A549 (cell line): ENCODE measurements around the gene TNIK.

Experiments
- BHLHE40 ChIP-seq: IDR thresholded peaks from 2 replicates; pipeline ENCODE4 v1.6.1; 2012; ENCODE audit warnings: low read depth, low read length, inconsistent platforms
- CEBPB ChIP-seq, 2 experiments: fragments of >200 bp in 1 of 2; sonication (Bioruptor Twin) in 1 of 2; formaldehyde crosslinking in 1 of 2; IDR thresholded peaks; 2 replicates each; pipeline ENCODE4 v1.6.1; 2012 to 2016
- CHD4 ChIP-seq: fragments of 200-600 bp; sonication (generic); IDR thresholded peaks from 2 replicates; pipeline ENCODE4 v1.6.1; 2016; ENCODE audit warnings: antibody characterized with exemption, mild to moderate bottlenecking, borderline replicate concordance
- CTCF ChIP-seq: fragments of >200 bp; sonication (Bioruptor Twin); formaldehyde crosslinking; IDR thresholded peaks from 3 replicates; pipeline ENCODE4 v1.5.1; 2016
- HOXB5 ChIP-seq: fragments of 250-450 bp; sonication (Bioruptor Pico); IDR thresholded peaks from 2 replicates; pipeline ENCODE4 v1.5.0; 2020; ENCODE audit warnings: mild to moderate bottlenecking, moderate library complexity
- JUN ChIP-seq, 2 experiments: fragments of >200 bp; sonication (Bioruptor Twin); formaldehyde crosslinking; IDR thresholded peaks; 2 replicates in 1 of 2; 3 replicates in 1 of 2; pipeline ENCODE4 v1.6.1; 2016 to 2017
- KDM5A ChIP-seq: fragments of 200-600 bp; sonication (generic); IDR thresholded peaks from 2 replicates; pipeline ENCODE4 v1.6.1; 2016; ENCODE audit warnings: antibody characterized with exemption, mild to moderate bottlenecking
- MYC ChIP-seq: IDR thresholded peaks from 2 replicates; pipeline ENCODE4 v1.6.1; 2012; ENCODE audit warnings: mild to moderate bottlenecking, inconsistent platforms, low read length, improper control_type of control experiment, borderline replicate concordance
- NFE2L2 ChIP-seq: fragments of 150-350 bp; conservative IDR thresholded peaks from 2 replicates; pipeline ENCODE4 v1.6.1; 2014; ENCODE audit warnings: low read length
- NR3C1 ChIP-seq: fragments of >200 bp; sonication (Bioruptor Twin); formaldehyde crosslinking; IDR thresholded peaks from 3 replicates; pipeline ENCODE4 v1.6.1; 2017
- POLR2A ChIP-seq: IDR thresholded peaks from 2 replicates; pipeline ENCODE4 v1.6.1; 2012; ENCODE audit warnings: mild to moderate bottlenecking, low read length
- RCOR1 ChIP-seq: fragments of 150-350 bp; IDR thresholded peaks from 2 replicates; pipeline ENCODE4 v1.6.1; 2014; ENCODE audit warnings: antibody characterized with exemption, low read length, low read depth
- RFX5 ChIP-seq: fragments of 450-650 bp; IDR thresholded peaks from 2 replicates; pipeline ENCODE4 v1.7.1; 2014; ENCODE audit warnings: antibody characterized with exemption, mild to moderate bottlenecking, moderate library complexity
- TF ChIP-seq, protein P1 (sequence below): IDR thresholded peaks from 2 replicates; pipeline ENCODE4 v1.6.1; 2012

DNA sequence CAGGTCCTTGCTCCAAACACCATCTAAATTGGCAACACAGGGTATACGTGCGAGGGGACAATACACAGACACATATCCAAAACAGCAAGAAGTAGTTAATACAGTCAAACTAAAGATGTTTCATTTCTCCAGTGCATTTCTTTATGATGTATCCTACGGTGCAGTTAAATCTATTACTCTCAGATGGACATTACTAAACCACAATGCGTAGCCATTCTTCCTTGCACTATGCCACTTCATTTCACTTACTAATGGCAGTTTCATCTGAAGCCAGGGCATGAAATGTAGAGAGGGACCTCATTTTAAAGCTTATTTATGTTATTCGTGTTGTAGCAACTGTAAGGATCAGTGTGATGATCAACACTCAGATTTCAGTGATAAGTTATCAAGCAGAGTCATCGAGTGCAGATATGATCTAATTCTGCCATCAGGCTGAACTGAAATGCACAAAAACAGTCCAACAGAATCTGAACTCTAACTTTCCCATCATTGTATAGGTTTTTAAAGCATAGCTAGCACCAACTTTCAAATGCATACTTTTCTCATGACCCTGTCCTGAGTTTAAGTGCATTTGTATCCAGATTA lies 14.5 kb downstream of the TNIK start:
- TF ChIP-seq CTCF (no peak), KDM5A (no peak), NR3C1 (no peak), BHLHE40 (no peak), JUN (IDR thresholded peaks at IDR 0.05) (no peak), POLR2A (no peak), MYC (no peak), NFE2L2 (no peak), HOXB5 (CRISPR knock-in tag) (no peak), RCOR1 (no peak), CHD4 (no peak), RFX5 (no peak), CEBPB (IDR thresholded peaks at IDR 0.05) (no peak)
- TF ChIP-seq, protein P1, sequence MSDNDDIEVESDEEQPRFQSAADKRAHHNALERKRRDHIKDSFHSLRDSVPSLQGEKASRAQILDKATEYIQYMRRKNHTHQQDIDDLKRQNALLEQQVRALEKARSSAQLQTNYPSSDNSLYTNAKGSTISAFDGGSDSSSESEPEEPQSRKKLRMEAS = no peak
